Activated effector memory CD4-positive, alpha-beta T cell treated with Interleukin-2 at 50 U/mL for 16 hours (primary cell): ENCODE measurements around the gene SLC6A9.

ENCODE experiments used
- DNase-seq: peaks from one replicate; pipeline ENCODE4 v3.0.0-alpha.2; 2020

SLC6A9 gene

GRCh38 chr1:43965316-43965715 is 65.9 kb downstream of the SLC6A9 start:
- DNase-seq = no peak

GRCh38 chr1:43963890-43964289 is 67.4 kb downstream of the SLC6A9 start:
- DNase-seq = no peak

GRCh38 chr1:43963006-43963405 is 68.3 kb downstream of the SLC6A9 start:
- DNase-seq = no peak

GRCh38 chr1:43962324-43962723 is 68.9 kb downstream of the SLC6A9 start:
- DNase-seq = no peak

- no peak for DNase-seq
Measured at GRCh38 chr1:43961692-43962091, 69.6 kb downstream of the SLC6A9 start.

- no peak for DNase-seq
Measured at GRCh38 chr1:43960798-43961197, 70.5 kb downstream of the SLC6A9 start.

- no peak for DNase-seq
Measured at GRCh38 chr1:43958351-43959255, 72.7 kb downstream of the SLC6A9 start.

- no peak for DNase-seq
Measured at GRCh38 chr1:43957407-43958040, 73.7 kb downstream of the SLC6A9 start.

- DNase-seq = no peak
Measured at GRCh38 chr1:43956234-43956633, 75.0 kb downstream of the SLC6A9 start.

- no peak for DNase-seq
Measured at GRCh38 chr1:43954036-43954435, 77.2 kb downstream of the SLC6A9 start.

- DNase-seq = no peak
Measured at GRCh38 chr1:43953361-43953760, 77.9 kb downstream of the SLC6A9 start.

- DNase-seq = no peak
Measured at GRCh38 chr1:43952731-43953346, 78.4 kb downstream of the SLC6A9 start.

GRCh38 chr1:43951021-43951985 is 80.0 kb downstream of the SLC6A9 start:
- DNase-seq = no peak

GRCh38 chr1:43949678-43950077 is 81.6 kb downstream of the SLC6A9 start:
- no peak for DNase-seq

- DNase-seq = no peak
Measured at GRCh38 chr1:43947874-43948437, 83.3 kb downstream of the SLC6A9 start.

- DNase-seq = no peak
Measured at GRCh38 chr1:43947061-43947873, 84.0 kb downstream of the SLC6A9 start.
